WERI-Rb-1 (cell line): ENCODE measurements around the gene NEURL1.
"Not testable (repeated sequence)": the region's sequence is repeated elsewhere in the genome, so short reads cannot be mapped to it uniquely, and the experiment has no call there.

Source experiments
- DNase-seq: peaks from one replicate; pipeline ENCODE4 v3.0.0-alpha.2; 2020
- H3K27ac ChIP-seq: fragments of 250-450 bp; sonication (Bioruptor Pico); 2 replicates; pipeline ENCODE4 v1.5.1; 2020; ENCODE audit warnings: mild to moderate bottlenecking, moderate library complexity
- H3K27me3 ChIP-seq: fragments of 250-450 bp; sonication (Bioruptor Pico); 2 replicates; pipeline ENCODE4 v1.5.1; 2021; ENCODE audit warnings: mild to moderate bottlenecking, low read depth, moderate library complexity; ENCODE audit not compliant: insufficient read depth, severe bottlenecking
- H3K36me3 ChIP-seq: fragments of 250-450 bp; sonication (Bioruptor Pico); 2 replicates; pipeline ENCODE4 v1.5.1; 2020; ENCODE audit warnings: mild to moderate bottlenecking, moderate library complexity
- H3K4me3 ChIP-seq: 2 replicates; pipeline ENCODE4 v1.5.1; 2011; ENCODE audit warnings: low read depth, mild to moderate bottlenecking, control low read depth, low read length
- H3K9me3 ChIP-seq: fragments of 250-450 bp; sonication (Bioruptor Pico); 2 replicates; pipeline ENCODE4 v1.5.1; 2021; ENCODE audit warnings: mild to moderate bottlenecking, moderate library complexity; ENCODE audit not compliant: severe bottlenecking
- TF ChIP-seq, protein P1 (sequence below): IDR thresholded peaks from 2 replicates; pipeline ENCODE4 v1.5.1; 2011; ENCODE audit warnings: low read depth, mild to moderate bottlenecking, control low read depth, inconsistent platforms, low read length

The NEURL1 gene

DNA sequence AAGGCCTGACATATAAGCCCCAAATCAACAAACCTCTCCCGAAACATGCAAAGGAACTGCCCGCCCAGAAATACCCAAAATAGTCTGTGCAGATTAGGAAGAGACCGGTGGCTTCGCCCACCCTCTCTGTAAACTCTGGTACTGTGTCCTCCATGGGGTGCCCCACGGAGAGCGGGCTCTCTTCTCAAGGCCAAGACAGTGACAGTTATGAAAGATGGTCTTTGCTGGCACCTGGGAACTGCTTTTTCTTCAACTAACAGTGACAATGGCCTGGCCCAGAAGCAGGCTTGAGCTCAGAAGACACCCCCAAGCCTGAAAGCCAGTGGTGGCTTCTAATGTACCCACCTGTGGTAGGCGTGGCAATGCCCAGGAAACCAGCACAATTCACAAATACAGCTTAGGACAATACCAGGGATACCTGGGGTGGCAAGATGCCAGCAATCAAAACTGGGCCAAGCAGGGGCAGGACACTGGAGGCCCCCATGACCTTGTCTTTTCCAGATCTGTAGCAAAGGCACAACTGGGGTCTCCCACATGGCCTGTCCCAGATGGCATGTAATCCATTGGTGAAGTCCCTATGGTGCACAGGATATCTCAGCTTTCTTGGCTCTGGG, 107.6 kb downstream of the NEURL1 start:
- Histone ChIP-seq H3K36me3 (no peaks in the 10 kb centered on the region), H3K9me3 (no peaks in the 10 kb centered on the region), H3K4me3 (no peak overlapping the region), H3K27me3 (no peaks in the 10 kb centered on the region), H3K27ac (no peak overlapping the region)
- DNase-seq: no peak
- TF ChIP-seq, protein P1, sequence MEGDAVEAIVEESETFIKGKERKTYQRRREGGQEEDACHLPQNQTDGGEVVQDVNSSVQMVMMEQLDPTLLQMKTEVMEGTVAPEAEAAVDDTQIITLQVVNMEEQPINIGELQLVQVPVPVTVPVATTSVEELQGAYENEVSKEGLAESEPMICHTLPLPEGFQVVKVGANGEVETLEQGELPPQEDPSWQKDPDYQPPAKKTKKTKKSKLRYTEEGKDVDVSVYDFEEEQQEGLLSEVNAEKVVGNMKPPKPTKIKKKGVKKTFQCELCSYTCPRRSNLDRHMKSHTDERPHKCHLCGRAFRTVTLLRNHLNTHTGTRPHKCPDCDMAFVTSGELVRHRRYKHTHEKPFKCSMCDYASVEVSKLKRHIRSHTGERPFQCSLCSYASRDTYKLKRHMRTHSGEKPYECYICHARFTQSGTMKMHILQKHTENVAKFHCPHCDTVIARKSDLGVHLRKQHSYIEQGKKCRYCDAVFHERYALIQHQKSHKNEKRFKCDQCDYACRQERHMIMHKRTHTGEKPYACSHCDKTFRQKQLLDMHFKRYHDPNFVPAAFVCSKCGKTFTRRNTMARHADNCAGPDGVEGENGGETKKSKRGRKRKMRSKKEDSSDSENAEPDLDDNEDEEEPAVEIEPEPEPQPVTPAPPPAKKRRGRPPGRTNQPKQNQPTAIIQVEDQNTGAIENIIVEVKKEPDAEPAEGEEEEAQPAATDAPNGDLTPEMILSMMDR: no peak

DNA sequence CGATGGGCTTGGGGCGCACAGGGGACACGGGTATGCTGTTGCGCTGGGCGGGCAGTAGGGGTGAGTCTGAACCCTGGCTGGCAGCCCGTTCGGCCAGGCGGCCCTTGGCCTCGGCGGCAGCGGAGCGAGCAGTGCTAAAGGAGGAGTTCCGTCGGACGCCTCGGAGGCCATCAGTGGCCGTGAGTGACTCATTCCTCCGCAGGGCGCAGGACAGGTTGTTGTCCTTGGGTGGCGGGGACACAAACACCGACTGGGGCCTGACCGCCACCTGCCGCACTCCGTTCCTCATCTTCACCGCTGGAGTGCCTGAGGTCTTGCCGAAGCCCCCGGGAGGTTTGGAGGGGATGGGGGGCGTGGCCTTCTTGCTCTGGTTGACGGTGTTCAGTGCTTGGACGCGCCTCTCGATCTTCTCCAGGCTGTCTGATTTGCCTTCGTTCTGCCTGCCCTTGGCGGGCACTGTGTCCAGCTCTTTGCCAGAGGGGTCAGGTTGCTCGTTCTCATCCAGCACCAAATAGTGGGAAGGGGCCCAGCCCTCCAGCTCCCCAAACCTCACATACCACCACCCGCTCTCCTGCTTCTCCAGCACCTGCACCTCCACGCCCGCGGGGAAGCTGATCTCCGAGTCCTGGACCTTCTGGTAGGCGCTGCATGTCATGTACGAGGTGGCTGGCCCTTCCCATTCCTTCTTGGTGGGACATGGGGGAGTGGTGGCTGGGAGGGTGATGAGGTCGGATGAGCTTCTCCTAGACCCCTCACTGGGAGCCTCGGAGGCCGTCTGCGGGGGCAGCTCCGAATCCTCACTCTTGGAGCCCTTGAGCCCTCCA, 108.7 kb downstream of the NEURL1 start:
- TF ChIP-seq, protein P1: no peak
- Histone ChIP-seq H3K4me3 (no peak overlapping the region), H3K9me3 (no peaks in the 10 kb centered on the region), H3K27ac (no peak overlapping the region), H3K27me3 (no peaks in the 10 kb centered on the region), H3K36me3 (no peaks in the 10 kb centered on the region)
- no peak for DNase-seq

DNA sequence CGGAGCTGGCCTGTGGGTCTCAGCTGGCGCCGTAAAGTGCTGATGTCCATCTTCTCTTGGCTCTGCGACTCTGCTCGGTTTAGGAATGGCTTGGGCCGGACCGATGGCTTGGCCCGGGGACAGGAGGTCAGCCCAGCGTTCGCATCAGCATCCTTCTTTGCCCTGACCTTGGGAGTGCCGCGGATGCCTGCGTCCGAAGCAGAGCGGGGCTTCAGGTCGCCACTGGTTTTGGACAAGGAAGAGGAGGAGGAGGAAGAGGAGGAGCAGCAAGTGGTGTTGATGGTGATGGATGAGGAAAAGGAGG, 109.3 kb downstream of the NEURL1 start:
- TF ChIP-seq, protein P1: no peak
- H3K36me3 ChIP-seq: no peaks in the 10 kb centered on the region
- H3K4me3 ChIP-seq: no peak overlapping the region
- DNase-seq: no peak
- H3K27ac ChIP-seq: no peak overlapping the region
- H3K9me3 ChIP-seq: no peaks in the 10 kb centered on the region
- no peaks in the 10 kb centered on the region for H3K27me3 ChIP-seq

DNA sequence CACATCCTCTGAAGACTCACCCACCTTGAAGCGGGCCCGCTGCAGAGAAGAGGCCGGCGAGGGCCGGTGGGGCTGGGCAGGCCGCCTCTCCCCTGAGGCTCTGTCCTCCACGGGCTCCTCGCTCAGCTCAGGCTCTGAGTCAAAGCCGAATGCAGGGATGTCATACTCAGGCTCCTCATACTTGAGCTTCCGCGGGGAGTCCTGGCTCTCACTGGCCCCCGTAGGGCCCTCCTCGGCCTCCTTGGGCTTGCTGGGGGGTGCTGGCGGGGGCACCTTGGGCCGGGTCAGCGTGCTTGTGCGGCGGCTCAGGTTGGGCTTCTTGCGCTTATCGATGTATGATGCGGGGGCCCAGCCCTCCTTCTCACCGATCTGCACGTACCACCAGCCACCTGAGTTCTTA, 109.9 kb downstream of the NEURL1 start:
- no peaks in the 10 kb centered on the region for H3K36me3 ChIP-seq
- no peak for DNase-seq
- TF ChIP-seq, protein P1: no peak

DNA sequence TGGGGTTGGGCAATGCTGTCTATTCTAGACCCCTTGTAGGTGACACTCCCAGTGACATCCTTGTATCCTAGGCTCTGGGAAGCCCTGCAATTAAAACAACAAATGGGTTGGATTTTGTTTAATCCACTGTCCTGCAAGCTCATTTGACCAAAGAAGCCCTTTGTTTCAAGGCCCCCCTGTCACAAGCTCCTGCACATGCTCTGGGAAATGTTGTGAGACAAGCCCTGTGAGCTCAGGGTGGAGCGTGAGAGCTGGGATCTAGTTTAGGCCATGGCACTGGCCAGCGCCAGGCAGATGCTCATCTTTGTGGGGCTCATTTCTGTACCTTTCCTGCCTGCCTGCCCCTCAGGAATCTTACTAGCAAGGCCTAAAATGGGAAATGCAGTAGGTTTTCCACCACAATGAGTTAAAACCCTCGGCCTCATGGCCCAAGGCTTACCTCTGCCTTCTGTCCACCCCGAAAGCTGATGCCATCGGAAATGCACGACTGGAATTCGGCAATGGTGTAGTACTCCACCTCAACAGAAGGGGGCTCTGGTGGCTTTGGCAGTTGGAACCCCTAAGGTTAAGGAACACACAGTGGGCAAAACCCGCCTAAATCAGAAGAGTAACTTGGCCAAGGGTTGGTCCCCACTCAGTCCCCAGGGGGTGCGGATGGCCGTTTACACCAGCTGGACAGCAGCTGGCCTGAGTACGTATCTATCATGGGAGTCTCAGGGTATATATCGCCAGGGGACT, 112.0 kb downstream of the NEURL1 start:
- Histone ChIP-seq H3K27ac (no peak overlapping the region), H3K9me3 (no peaks in the 10 kb centered on the region), H3K36me3 (no peaks in the 10 kb centered on the region), H3K4me3 (no peak overlapping the region), H3K27me3 (no peaks in the 10 kb centered on the region)
- TF ChIP-seq, protein P1: peak; percentile 86
- DNase-seq: peak; percentile 70

More for the DNA sequence above, 109.9 kb downstream of the NEURL1 start:
- no peak overlapping the region for H3K4me3 ChIP-seq
- no peaks in the 10 kb centered on the region for H3K27me3 ChIP-seq
- no peak overlapping the region for H3K27ac ChIP-seq
- no peaks in the 10 kb centered on the region for H3K9me3 ChIP-seq

DNA sequence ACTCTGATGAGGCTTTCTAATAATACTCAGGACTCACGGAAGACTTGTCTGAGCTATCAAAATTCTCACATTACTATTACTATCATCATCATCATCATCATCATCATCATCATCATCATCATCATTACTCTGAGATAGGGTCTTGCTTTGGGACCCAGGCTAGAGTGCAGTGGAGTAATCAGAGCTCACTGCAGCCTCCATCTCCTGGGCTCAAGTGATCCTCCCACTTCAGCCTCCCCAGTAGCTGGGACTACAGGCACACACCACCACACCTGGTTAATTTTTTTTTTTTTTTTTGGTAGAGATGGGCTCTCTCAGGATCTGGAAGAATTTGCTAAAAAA, 112.6 kb downstream of the NEURL1 start:
- H3K27me3 ChIP-seq, H3K9me3 ChIP-seq, H3K36me3 ChIP-seq, H3K27ac ChIP-seq, DNase-seq, H3K4me3 ChIP-seq: not testable (repeated sequence)

DNA sequence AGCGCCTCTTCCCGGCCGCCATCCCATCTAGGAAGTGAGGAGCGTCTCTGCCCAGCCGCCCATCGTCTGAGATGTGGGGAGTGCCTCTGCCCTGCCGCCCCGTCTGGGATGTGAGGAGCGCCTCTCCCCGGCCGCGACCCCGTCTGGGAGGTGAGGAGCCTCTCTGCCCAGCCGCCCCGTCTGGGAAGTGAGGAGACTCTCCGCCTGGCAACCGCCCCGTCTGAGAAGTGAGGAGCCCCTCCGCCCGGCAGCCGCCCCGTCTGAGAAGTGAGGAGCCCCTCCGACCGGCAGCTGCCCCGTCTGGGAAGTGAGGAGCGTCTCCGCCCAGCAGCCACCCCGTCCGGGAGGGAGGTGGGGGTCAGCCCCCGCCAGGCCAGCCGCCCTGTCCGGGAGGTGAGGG, 113.5 kb downstream of the NEURL1 start:
- not testable (repeated sequence) for H3K36me3 ChIP-seq, H3K27ac ChIP-seq, H3K27me3 ChIP-seq, H3K9me3 ChIP-seq, H3K4me3 ChIP-seq, DNase-seq

DNA sequence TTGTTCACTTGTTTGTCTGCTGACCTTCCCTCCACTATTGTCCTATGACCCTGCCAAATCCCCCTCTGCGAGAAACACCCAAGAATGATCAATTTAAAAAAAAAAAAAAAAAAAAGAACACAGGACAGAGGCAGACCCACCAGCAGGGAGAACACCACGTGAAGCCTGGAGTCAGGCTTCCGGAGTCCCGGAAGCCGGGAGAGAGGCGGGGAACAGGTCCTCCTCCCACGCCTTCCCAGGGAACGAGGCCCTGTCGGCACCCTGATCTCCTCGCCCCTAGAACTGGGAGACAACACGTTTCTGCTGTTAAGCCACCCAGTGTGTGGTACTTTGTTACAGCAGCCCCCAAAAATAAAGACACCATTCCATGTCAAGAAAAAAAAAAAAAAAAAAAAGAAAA, 114.6 kb downstream of the NEURL1 start:
- H3K36me3 ChIP-seq, H3K27ac ChIP-seq, H3K27me3 ChIP-seq, DNase-seq, H3K9me3 ChIP-seq, H3K4me3 ChIP-seq: not testable (repeated sequence)
